Loucy (cell line): Measurements from ENCODE around the gene ARMC8.
A peak's percentile ranks its signal among the peaks of the same experiment; 100 is the strongest.

Source experiments
- H2AFZ ChIP-seq: fragments of 200-600 bp; sonication (generic); 2 replicates; pipeline ENCODE4 v1.6.0; 2016; ENCODE audit warnings: antibody characterized with exemption, mild to moderate bottlenecking, low read length, moderate library complexity
- H3F3A ChIP-seq: fragments of 200-600 bp; 2 replicates; pipeline ENCODE4 v1.6.0; 2016; ENCODE audit warnings: antibody characterized with exemption, low read depth, mild to moderate bottlenecking
- H3K27me3 ChIP-seq: fragments of 200-600 bp; sonication (generic); 2 replicates; pipeline ENCODE4 v1.6.1; 2014; ENCODE audit warnings: low read length, mild to moderate bottlenecking; ENCODE audit not compliant: insufficient read depth, poor library complexity, severe bottlenecking
- H3K36me3 ChIP-seq: fragments of 200-600 bp; sonication (generic); 2 replicates; pipeline ENCODE4 v1.6.1; 2016; ENCODE audit warnings: low read length; ENCODE audit not compliant: insufficient read depth
- H3K4me1 ChIP-seq: fragments of 200-600 bp; sonication (generic); 2 replicates; pipeline ENCODE4 v1.5.1; 2014; ENCODE audit warnings: low read length, mild to moderate bottlenecking; ENCODE audit not compliant: insufficient read depth, poor library complexity, severe bottlenecking
- H3K4me2 ChIP-seq: fragments of 200-600 bp; sonication (generic); 2 replicates; pipeline ENCODE4 v1.6.0; 2014; ENCODE audit warnings: antibody characterized with exemption, low read length, low read depth, mild to moderate bottlenecking; ENCODE audit not compliant: poor library complexity, severe bottlenecking
- H3K4me3 ChIP-seq: fragments of 200-600 bp; sonication (generic); 2 replicates; pipeline ENCODE4 v1.5.1; 2014; ENCODE audit warnings: low read length, mild to moderate bottlenecking, mixed read lengths; ENCODE audit not compliant: poor library complexity, severe bottlenecking
- H3K79me2 ChIP-seq: fragments of 200-600 bp; sonication (generic); 2 replicates; pipeline ENCODE4 v1.6.1; 2014; ENCODE audit warnings: low read length; ENCODE audit not compliant: insufficient read depth
- H3K9ac ChIP-seq: fragments of 200-600 bp; sonication (generic); 2 replicates; pipeline ENCODE4 v1.6.0; 2014; ENCODE audit warnings: mild to moderate bottlenecking, low read depth, low read length, moderate library complexity; ENCODE audit not compliant: poor library complexity, severe bottlenecking
- H3K9me2 ChIP-seq: fragments of 200-600 bp; sonication (generic); replicated peaks from 2 replicates; pipeline ENCODE4 v1.6.1; 2016; ENCODE audit warnings: low read depth, low read length, mixed read lengths
- H3K9me3 ChIP-seq: fragments of 200-600 bp; sonication (generic); 2 replicates; pipeline ENCODE4 v1.6.1; 2014; ENCODE audit warnings: mild to moderate bottlenecking, antibody characterized with exemption, low read length, low read depth; ENCODE audit not compliant: insufficient read depth
- H4K20me1 ChIP-seq: fragments of 200-600 bp; sonication (generic); 2 replicates; pipeline ENCODE4 v1.6.0; 2014; ENCODE audit warnings: antibody characterized with exemption, low read length, mild to moderate bottlenecking; ENCODE audit not compliant: insufficient read depth, poor library complexity, severe bottlenecking
- EZH2phosphoT487 ChIP-seq: fragments of 200-600 bp; IDR thresholded peaks from 2 replicates; pipeline ENCODE4 v1.6.1; 2018; ENCODE audit warnings: antibody characterized with exemption, mild to moderate bottlenecking, moderate library complexity, borderline replicate concordance
- TF ChIP-seq, protein P1 (sequence below): fragments of 200-600 bp; sonication (generic); conservative IDR thresholded peaks from 2 replicates; pipeline ENCODE4 v1.5.1; 2014; ENCODE audit warnings: mild to moderate bottlenecking, antibody characterized with exemption, low read length

Gene ARMC8

DNA sequence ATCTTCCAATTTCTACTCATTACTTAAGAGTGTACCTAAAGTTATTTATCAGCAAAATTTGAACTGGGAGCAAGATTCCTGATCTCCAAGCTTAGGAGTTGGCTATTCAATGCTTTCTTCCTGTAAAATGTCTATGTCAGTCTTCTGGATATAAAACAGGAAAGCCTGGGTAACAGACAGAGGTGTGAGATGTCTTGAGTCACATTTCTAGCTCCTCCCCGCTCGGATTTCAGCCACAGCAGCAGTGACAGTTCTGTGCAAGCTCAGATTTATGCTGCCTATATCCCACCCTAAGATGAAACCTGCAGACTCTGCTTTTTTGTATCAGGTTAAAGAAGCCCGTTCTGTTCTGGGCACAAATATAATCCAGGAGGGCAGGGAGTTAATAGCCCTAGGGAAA, 2.1 kb upstream of the ARMC8 start:
- Histone ChIP-seq H3K4me3 (no peak overlapping the region), H2AFZ (no peak overlapping the region), H3K9me2 (no peaks in the 10 kb centered on the region), H3F3A (no peaks in the 10 kb centered on the region), H3K36me3 (no peaks in the 10 kb centered on the region), H3K79me2 (peaks cover 28% of the 10 kb centered on the region), H4K20me1 (peaks cover 24% of the 10 kb centered on the region), H3K4me2 (no peak overlapping the region), H3K9me3 (no peaks in the 10 kb centered on the region), H3K27me3 (no peaks in the 10 kb centered on the region), H3K4me1 (peaks cover 31% of the 10 kb centered on the region), H3K9ac (no peak overlapping the region)
- TF ChIP-seq, protein P1, sequence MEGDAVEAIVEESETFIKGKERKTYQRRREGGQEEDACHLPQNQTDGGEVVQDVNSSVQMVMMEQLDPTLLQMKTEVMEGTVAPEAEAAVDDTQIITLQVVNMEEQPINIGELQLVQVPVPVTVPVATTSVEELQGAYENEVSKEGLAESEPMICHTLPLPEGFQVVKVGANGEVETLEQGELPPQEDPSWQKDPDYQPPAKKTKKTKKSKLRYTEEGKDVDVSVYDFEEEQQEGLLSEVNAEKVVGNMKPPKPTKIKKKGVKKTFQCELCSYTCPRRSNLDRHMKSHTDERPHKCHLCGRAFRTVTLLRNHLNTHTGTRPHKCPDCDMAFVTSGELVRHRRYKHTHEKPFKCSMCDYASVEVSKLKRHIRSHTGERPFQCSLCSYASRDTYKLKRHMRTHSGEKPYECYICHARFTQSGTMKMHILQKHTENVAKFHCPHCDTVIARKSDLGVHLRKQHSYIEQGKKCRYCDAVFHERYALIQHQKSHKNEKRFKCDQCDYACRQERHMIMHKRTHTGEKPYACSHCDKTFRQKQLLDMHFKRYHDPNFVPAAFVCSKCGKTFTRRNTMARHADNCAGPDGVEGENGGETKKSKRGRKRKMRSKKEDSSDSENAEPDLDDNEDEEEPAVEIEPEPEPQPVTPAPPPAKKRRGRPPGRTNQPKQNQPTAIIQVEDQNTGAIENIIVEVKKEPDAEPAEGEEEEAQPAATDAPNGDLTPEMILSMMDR: no peak
- TF ChIP-seq EZH2phosphoT487: no peak

DNA sequence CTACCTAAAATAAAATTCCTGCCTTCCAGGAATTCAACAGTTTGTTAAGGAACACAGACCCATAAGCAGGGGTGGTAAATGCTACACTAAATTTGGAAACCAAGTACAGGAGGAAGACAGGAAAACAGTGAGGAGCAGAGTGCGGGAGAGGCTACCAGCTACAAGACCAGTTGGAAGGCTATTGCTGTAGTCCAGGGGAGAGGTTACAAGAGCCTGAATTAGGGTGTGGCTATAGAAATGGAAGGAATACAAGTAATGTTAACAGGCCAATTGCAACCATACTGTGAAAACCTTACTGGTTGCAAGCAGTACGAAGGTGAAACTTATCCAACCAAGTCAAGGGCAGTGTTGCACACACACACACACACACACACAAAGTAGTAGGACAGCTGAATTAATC, 880 bp upstream of the ARMC8 start:
- Histone ChIP-seq H3K4me2 (peak overlapping the region; percentile 80), H3K4me1 (peaks cover 30% of the 10 kb centered on the region), H3K9me3 (no peaks in the 10 kb centered on the region), H3F3A (no peaks in the 10 kb centered on the region), H2AFZ (peak overlapping the region; percentile 99), H3K36me3 (no peaks in the 10 kb centered on the region), H4K20me1 (peaks cover 36% of the 10 kb centered on the region), H3K9ac (peak overlapping the region; percentile 80), H3K4me3 (peak overlapping the region; percentile 85), H3K9me2 (no peaks in the 10 kb centered on the region), H3K79me2 (peaks cover 40% of the 10 kb centered on the region), H3K27me3 (no peaks in the 10 kb centered on the region)
- TF ChIP-seq EZH2phosphoT487: no peak
- TF ChIP-seq, protein P1: no peak

DNA sequence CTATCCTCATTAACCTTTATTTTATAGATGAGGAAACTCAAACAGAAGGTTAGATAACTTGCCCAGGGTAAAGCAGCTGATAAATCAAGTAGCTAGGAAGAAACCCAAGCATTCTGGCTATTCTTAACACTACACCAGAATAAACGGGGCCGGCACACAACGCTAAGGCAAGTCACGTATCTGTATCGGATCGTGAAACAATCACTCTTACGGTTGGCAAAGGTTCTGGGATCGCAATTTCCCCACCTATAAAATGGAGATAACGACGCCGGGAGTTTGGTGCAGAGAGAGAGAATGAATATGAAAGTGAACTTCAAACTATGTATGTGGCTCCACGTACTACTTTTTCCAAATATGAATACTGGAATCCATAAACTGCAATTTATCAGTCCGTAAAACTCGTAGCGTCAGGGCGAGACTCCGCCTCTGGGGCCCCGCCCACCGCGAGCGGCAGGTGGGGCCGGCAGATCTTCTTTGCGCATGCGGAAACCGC, 252 bp upstream of the ARMC8 start:
- TF ChIP-seq, protein P1: no peak
- no peak for TF ChIP-seq EZH2phosphoT487
- no peaks in the 10 kb centered on the region for H3K27me3 ChIP-seq

More for the DNA sequence above, 252 bp upstream of the ARMC8 start:
- Histone ChIP-seq H3K36me3 (0 out of 2 replicates have a peak, but pooled peaks cover 4% of the 10 kb centered on the region), H3K9me2 (no peaks in the 10 kb centered on the region), H3K79me2 (peaks cover 46% of the 10 kb centered on the region), H3K9me3 (no peaks in the 10 kb centered on the region), H3K4me2 (peak overlapping the region; percentile 80), H3F3A (no peaks in the 10 kb centered on the region), H2AFZ (peak overlapping the region; percentile 99), H3K4me3 (peak overlapping the region; percentile 85), H3K9ac (peak overlapping the region; percentile 80), H4K20me1 (peaks cover 42% of the 10 kb centered on the region), H3K4me1 (peaks cover 36% of the 10 kb centered on the region)
